Kidney (tissue), 14 donors: ENCODE data around the gene ORMDL1. TPM values are rescaled to one million over a fixed set of nuclear protein-coding genes. Genes with fewer than 3 reads are reported as not detected.

Experiments used
- DNase-seq, 5 donors: peaks; one replicate each; pipeline ENCODE4 v3.0.0-alpha.2; 2013 to 2020
- FAIRE-seq: peaks from 2 replicates; lab custom pipeline; 2012; peaks lifted over from hg19 to GRCh38; lab: Jason Lieb, UNC
- H3K27ac ChIP-seq, 2 donors: one replicate each; pipeline ENCODE4 v1.7.0; 2013; ENCODE audit warnings: low read depth in 2 of 2, low read length in 2 of 2, inconsistent platforms in 1 of 2
- H3K27me3 ChIP-seq: one replicate; pipeline ENCODE4 v1.7.1; 2013; ENCODE audit warnings: low read length, inconsistent platforms; ENCODE audit not compliant: control insufficient read depth, insufficient read depth
- H3K36me3 ChIP-seq, 3 donors: one replicate each; pipeline versions ENCODE4 v1.7.0 to v1.7.1; 2013; ENCODE audit warnings: low read length in 3 of 3, control low read depth in 1 of 3, inconsistent platforms in 1 of 3; ENCODE audit not compliant: insufficient read depth in 3 of 3, control insufficient read depth in 2 of 3
- H3K4me1 ChIP-seq, 3 donors: one replicate each; pipeline versions ENCODE4 v1.7.0 to v1.7.1; 2013; ENCODE audit warnings: low read length in 3 of 3, inconsistent platforms in 1 of 3, low read depth in 1 of 3; ENCODE audit not compliant: control insufficient read depth in 2 of 3, insufficient read depth in 2 of 3
- H3K4me3 ChIP-seq, 3 donors: one replicate each; pipeline versions ENCODE4 v1.7.0 to v1.8.1; 2013; ENCODE audit warnings: low read length in 3 of 3, control low read depth in 1 of 3, inconsistent platforms in 1 of 3
- H3K9ac ChIP-seq, 3 donors: one replicate each; pipeline versions ENCODE4 v1.7.0 to v1.7.1; 2013; ENCODE audit warnings: low read length in 3 of 3, control low read depth in 1 of 3, inconsistent platforms in 1 of 3
- H3K9me3 ChIP-seq, 3 donors: one replicate each; pipeline versions ENCODE4 v1.7.0 to v1.7.1; 2013; ENCODE audit warnings: low read length in 3 of 3, control low read depth in 1 of 3, inconsistent platforms in 1 of 3; ENCODE audit not compliant: control insufficient read depth in 2 of 3, insufficient read depth in 1 of 3
- intact Hi-C: fragments of 100-400 bp; cut with DNase I; formaldehyde crosslinking; loops from one replicate; pipeline ENCODE4 v1.11.1; 2022
- polyA plus RNA-seq: library from polyadenylated mRNA; stranded (reverse); fragments of 350-450 nt; fragmentation: Illumina TruSeq; extraction: RNeasy Lipid Tissue Mini Kit (QIAGEN cat#74804); gene quantifications from one replicate; pipeline ENCODE4 v1.2.3, GENCODE V29; 2014; ENCODE audit warnings: low read depth, low replicate concordance; ENCODE audit not compliant: insufficient read depth
- total RNA-seq: library from RNA; stranded (reverse); fragmentation: NEBNext Ultra II Directional; extraction: Animal tissue kit (Norgen Biotek cat#: 25700); gene quantifications from one replicate; pipeline ENCODE4 v1.2.1, GENCODE V29; 2021
- TF ChIP-seq, protein P1 (sequence below): IDR thresholded peaks from 3 replicates; pipeline ENCODE4 v1.5.1; 2012; ENCODE audit warnings: mild to moderate bottlenecking, moderate library complexity, borderline replicate concordance; ENCODE audit not compliant: insufficient read depth; ENCODE audit errors: extremely low read depth
- donor health status: control.
- donor health status: control.
- donor health status: control.
- donor health status: control.
- donor health status: control.
- donor health status: DM: yes; HTN: yes; CAD: no.
- donor health status: Normal renal cell carcinoma (clear cell type).

ORMDL1 gene
- total and polyA plus RNA-seq, 2 donors from 2014 or later, result 53.2 to 61.2 TPM

DNA sequence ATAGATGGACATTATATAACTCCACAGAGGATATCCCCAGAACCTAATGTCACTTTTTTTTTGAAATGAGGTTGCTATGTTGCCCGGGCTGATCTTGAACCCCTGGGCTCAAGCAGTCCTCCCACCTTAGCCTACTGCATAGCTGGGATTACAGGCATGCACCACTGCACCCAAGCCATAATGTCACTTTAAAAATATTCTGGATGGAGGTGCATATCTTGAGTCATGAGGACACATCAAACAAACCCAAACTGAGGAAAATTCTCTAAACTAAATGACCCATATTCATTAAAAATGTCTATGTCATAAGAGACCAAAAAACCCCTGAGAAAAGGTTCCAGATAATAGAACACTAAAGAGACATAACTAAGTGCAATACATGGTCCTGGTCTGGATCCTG lies 57.9 kb downstream of the ORMDL1 start:
- H3K27ac ChIP-seq, result no peak overlapping the region
- H3K27me3 ChIP-seq, result no peaks in the 10 kb centered on the region
- H3K9ac ChIP-seq, result no peak overlapping the region
- H3K4me1 ChIP-seq, result no peaks in the 10 kb centered on the region
- no peaks in the 10 kb centered on the region for H3K36me3 ChIP-seq
- TF ChIP-seq, protein P1, sequence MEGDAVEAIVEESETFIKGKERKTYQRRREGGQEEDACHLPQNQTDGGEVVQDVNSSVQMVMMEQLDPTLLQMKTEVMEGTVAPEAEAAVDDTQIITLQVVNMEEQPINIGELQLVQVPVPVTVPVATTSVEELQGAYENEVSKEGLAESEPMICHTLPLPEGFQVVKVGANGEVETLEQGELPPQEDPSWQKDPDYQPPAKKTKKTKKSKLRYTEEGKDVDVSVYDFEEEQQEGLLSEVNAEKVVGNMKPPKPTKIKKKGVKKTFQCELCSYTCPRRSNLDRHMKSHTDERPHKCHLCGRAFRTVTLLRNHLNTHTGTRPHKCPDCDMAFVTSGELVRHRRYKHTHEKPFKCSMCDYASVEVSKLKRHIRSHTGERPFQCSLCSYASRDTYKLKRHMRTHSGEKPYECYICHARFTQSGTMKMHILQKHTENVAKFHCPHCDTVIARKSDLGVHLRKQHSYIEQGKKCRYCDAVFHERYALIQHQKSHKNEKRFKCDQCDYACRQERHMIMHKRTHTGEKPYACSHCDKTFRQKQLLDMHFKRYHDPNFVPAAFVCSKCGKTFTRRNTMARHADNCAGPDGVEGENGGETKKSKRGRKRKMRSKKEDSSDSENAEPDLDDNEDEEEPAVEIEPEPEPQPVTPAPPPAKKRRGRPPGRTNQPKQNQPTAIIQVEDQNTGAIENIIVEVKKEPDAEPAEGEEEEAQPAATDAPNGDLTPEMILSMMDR, result no peak
- no peak for FAIRE-seq
- H3K9me3 ChIP-seq, result no peaks in the 10 kb centered on the region
- H3K4me3 ChIP-seq, result no peak overlapping the region
- no peak for DNase-seq
- intact Hi-C loops, result no loop called here

DNA sequence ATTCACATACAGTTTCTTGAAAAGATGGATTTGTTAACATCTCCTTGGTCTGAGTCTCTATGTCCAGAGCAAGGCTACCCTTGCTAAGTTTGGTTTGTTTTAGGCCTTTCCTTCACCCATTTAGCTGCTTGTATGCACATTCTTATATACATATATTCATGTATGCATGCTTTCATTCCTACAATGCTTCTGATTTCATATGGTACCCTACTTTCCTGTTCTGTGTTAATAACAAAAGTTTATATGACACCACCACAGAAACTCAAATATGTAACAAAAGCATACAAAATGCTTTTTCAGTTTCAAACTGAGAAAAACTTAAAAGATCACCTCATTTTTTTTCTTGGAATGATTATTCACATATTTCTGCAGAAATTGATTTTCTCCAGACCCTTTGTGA lies 60.9 kb downstream of the ORMDL1 start:
- H3K4me1 ChIP-seq, result no peaks in the 10 kb centered on the region
- H3K9ac ChIP-seq, result no peak overlapping the region
- FAIRE-seq (no peak), DNase-seq (no peak)
- H3K27ac ChIP-seq, result no peak overlapping the region
- H3K36me3 ChIP-seq, result no peaks in the 10 kb centered on the region
- no peaks in the 10 kb centered on the region for H3K27me3 ChIP-seq
- intact Hi-C loops, result no loop called here
- TF ChIP-seq, protein P1, result no peak
- H3K4me3 ChIP-seq, result no peak overlapping the region
- no peaks in the 10 kb centered on the region for H3K9me3 ChIP-seq

Other genes starting within 250 kb of the ORMDL1 start
- 78.4 TPM for gene SLC40A1, start 203.6 kb downstream of the ORMDL1 start, total RNA-seq
- gene SLC40A1, start 203.6 kb downstream of the ORMDL1 start, polyA plus RNA-seq, result 45.8 TPM
- 28.6 TPM for gene ASNSD1, start 122.9 kb downstream of the ORMDL1 start, total RNA-seq
- gene ASNSD1, start 122.9 kb downstream of the ORMDL1 start, polyA plus RNA-seq, result 36.5 TPM
- gene ANKAR, start 109.7 kb downstream of the ORMDL1 start, total RNA-seq, result 12.4 TPM
- 3.4 TPM for gene ANKAR, start 109.7 kb downstream of the ORMDL1 start, polyA plus RNA-seq
- 6.7 TPM for gene OSGEPL1, start 21.5 kb downstream of the ORMDL1 start, total RNA-seq
- 8.0 TPM for gene OSGEPL1, start 21.5 kb downstream of the ORMDL1 start, polyA plus RNA-seq
- gene PMS1, start 111 bp upstream of the ORMDL1 start, total RNA-seq, result 23.5 TPM
- 6.9 TPM for gene PMS1, start 111 bp upstream of the ORMDL1 start, polyA plus RNA-seq